Caco-2 (cell line): ENCODE data around the gene MCHR1. TPM values are rescaled to one million over a fixed set of nuclear protein-coding genes. Genes with fewer than 3 reads are reported as not detected.

Experiments used
- BruUV-seq: library from RNA; stranded (reverse); fragments of 400-500 nt; replicated peaks from 2 replicates; lab custom pipeline; 2021; lab: Mats Ljungman, UMichigan
- CTCF ChIA-PET: fragments of 300-600 bp; sonication (Branson Sonifier 250); formaldehyde crosslinking; loops from one replicate; lab custom pipeline; 2022; ENCODE audit warnings: antibody characterized with exemption; lab: Charles Lee
- POLR2A ChIA-PET: fragments of 300-600 bp; sonication (Branson Sonifier 250); formaldehyde crosslinking; loops from one replicate; lab custom pipeline; 2022; ENCODE audit warnings: antibody characterized with exemption; lab: Charles Lee
- DNase-seq, 2 experiments: peaks; one replicate each; pipeline versions ENCODE4 v3.0.0 to v3.0.0-alpha.2; 2020 to 2022
- H3K27me3 ChIP-seq: replicated peaks from 2 replicates; pipeline ENCODE4 v1.6.0; 2011; ENCODE audit warnings: low read length; ENCODE audit not compliant: control insufficient read depth, insufficient read depth
- H3K36me3 ChIP-seq: 2 replicates; pipeline ENCODE4 v1.5.1; 2011; ENCODE audit warnings: low read length; ENCODE audit not compliant: control insufficient read depth, insufficient read depth
- H3K4me1 ChIP-seq: fragments of 250-450 bp; sonication (Bioruptor Pico); 2 replicates; pipeline ENCODE4 v1.5.1; 2020; ENCODE audit warnings: mild to moderate bottlenecking
- H3K4me3 ChIP-seq: 2 replicates; pipeline ENCODE4 v1.5.1; 2011; ENCODE audit warnings: low read depth, mild to moderate bottlenecking, control low read depth, low read length
- H3K9me3 ChIP-seq: fragments of 250-450 bp; sonication (Bioruptor Pico); 2 replicates; pipeline ENCODE4 v1.5.1; 2020; ENCODE audit warnings: mild to moderate bottlenecking, moderate library complexity
- H3K27ac Mint-ChIP-seq: one replicate; pipeline ENCODE4 v1.8.0; 2022; ENCODE audit warnings: mixed read lengths; ENCODE audit not compliant: unreplicated experiment
- H3K27me3 Mint-ChIP-seq: one replicate; pipeline ENCODE4 v1.8.0; 2022; ENCODE audit warnings: mixed read lengths; ENCODE audit not compliant: insufficient read depth, unreplicated experiment
- H3K36me3 Mint-ChIP-seq: one replicate; pipeline ENCODE4 v1.8.0; 2022; ENCODE audit warnings: mild to moderate bottlenecking, mixed read lengths; ENCODE audit not compliant: insufficient read depth, unreplicated experiment
- H3K4me1 Mint-ChIP-seq: one replicate; pipeline ENCODE4 v1.8.0; 2022; ENCODE audit warnings: low read depth, mixed read lengths; ENCODE audit not compliant: unreplicated experiment
- H3K4me3 Mint-ChIP-seq: one replicate; pipeline ENCODE4 v1.8.0; 2022; ENCODE audit warnings: mild to moderate bottlenecking, moderate library complexity, mixed read lengths; ENCODE audit not compliant: unreplicated experiment
- H3K9me3 Mint-ChIP-seq: one replicate; pipeline ENCODE4 v1.8.0; 2022; ENCODE audit warnings: mixed read lengths; ENCODE audit not compliant: unreplicated experiment
- CTCF ChIP-seq, 2 experiments: fragments of 200-600 bp in 1 of 2; IDR thresholded peaks; 1 replicate in 1 of 2; 2 replicates in 1 of 2; pipeline versions ENCODE4 v1.5.1 to v1.8.0; 2011 to 2022; ENCODE audit warnings: antibody characterized with exemption in 1 of 2, control low read depth in 1 of 2, inconsistent platforms in 1 of 2, low read depth in 1 of 2, low read length in 1 of 2, mild to moderate bottlenecking in 1 of 2, moderate library complexity in 1 of 2; ENCODE audit not compliant: insufficient read depth in 1 of 2, severe bottlenecking in 1 of 2, unreplicated experiment in 1 of 2
- intact Hi-C: fragments of 100-400 bp; cut with micrococcal nuclease; formaldehyde crosslinking; loops from one replicate; pipeline ENCODE4 v1.10.0; 2022; ENCODE audit not compliant: unreplicated experiment
- total RNA-seq: library from RNA; stranded (reverse); gene quantifications from 2 replicates; pipeline ENCODE4 v1.2.3, GENCODE V29; 2022

Gene MCHR1
- total RNA-seq, 1 experiment from 2014 or later: not detected

GRCh38 chr22:40726514-40726913 lies 47.2 kb downstream of the MCHR1 start:
- no peak overlapping the region for H3K4me3 Mint-ChIP-seq
- Histone ChIP-seq H3K4me1 (peaks cover 13% of the 10 kb centered on the region), H3K36me3 (no peaks in the 10 kb centered on the region), H3K4me3 (no peak overlapping the region), H3K9me3 (no peaks in the 10 kb centered on the region), H3K27me3 (no peaks in the 10 kb centered on the region)
- peaks cover 20% of the 10 kb centered on the region for H3K4me1 Mint-ChIP-seq
- POLR2A ChIA-PET: no interaction called here
- intact Hi-C loops: no loop called here
- CTCF ChIA-PET: no interaction called here
- TF ChIP-seq CTCF (IDR thresholded peaks at IDR 0.05; ENCODE audit: insufficient read depth in 1 of 2, low read depth in 1 of 2, low read length in 1 of 2, severe bottlenecking in 1 of 2, unreplicated experiment in 1 of 2): no peak
- BruUV-seq: no TSS peak
- H3K27ac Mint-ChIP-seq: no peak overlapping the region
- no peaks in the 10 kb centered on the region for H3K27me3 Mint-ChIP-seq
- peaks cover 6% of the 10 kb centered on the region for H3K36me3 Mint-ChIP-seq
- H3K9me3 Mint-ChIP-seq: no peaks in the 10 kb centered on the region
- DNase-seq: no peak

GRCh38 chr22:40727070-40727963 lies 48.0 kb downstream of the MCHR1 start:
- CTCF ChIA-PET: no interaction called here
- H3K4me1 ChIP-seq: peaks cover 18% of the 10 kb centered on the region
- H3K4me3 Mint-ChIP-seq: no peak overlapping the region
- TF ChIP-seq CTCF (IDR thresholded peaks at IDR 0.05; ENCODE audit: insufficient read depth in 1 of 2, low read depth in 1 of 2, low read length in 1 of 2, severe bottlenecking in 1 of 2, unreplicated experiment in 1 of 2): no peak
- POLR2A ChIA-PET: no interaction called here
- no peaks in the 10 kb centered on the region for H3K27me3 Mint-ChIP-seq
- H3K4me3 ChIP-seq: no peak overlapping the region
- H3K9me3 Mint-ChIP-seq: no peaks in the 10 kb centered on the region
- H3K9me3 ChIP-seq: no peaks in the 10 kb centered on the region
- H3K27ac Mint-ChIP-seq: no peak overlapping the region
- peaks cover 6% of the 10 kb centered on the region for H3K36me3 Mint-ChIP-seq
- no TSS peak for BruUV-seq
- no peaks in the 10 kb centered on the region for H3K36me3 ChIP-seq
- intact Hi-C loops: no loop called here
- H3K27me3 ChIP-seq: no peaks in the 10 kb centered on the region
- peaks cover 20% of the 10 kb centered on the region for H3K4me1 Mint-ChIP-seq
- no peak for DNase-seq

- intact Hi-C loops: no loop called here
- CTCF ChIA-PET: interaction anchor here (0.7 to 1.0 kb wide), 2 partner anchors 13 to 14 kb away, joined by 4 read pairs; no protein-coding TSS in a partner anchor
- peak overlapping the region; percentile 11 for H3K27ac Mint-ChIP-seq
Observed at GRCh38 chr22:40727964-40728615, 48.8 kb downstream of the MCHR1 start.

More at GRCh38 chr22:40727964-40728615, 48.8 kb downstream of the MCHR1 start:
- H3K36me3 Mint-ChIP-seq: peaks cover 6% of the 10 kb centered on the region
- peaks cover 26% of the 10 kb centered on the region for H3K4me1 Mint-ChIP-seq
- peak overlapping the region; percentile 1 for H3K4me3 Mint-ChIP-seq
- no peak for TF ChIP-seq CTCF (IDR thresholded peaks at IDR 0.05; ENCODE audit: insufficient read depth in 1 of 2, low read depth in 1 of 2, low read length in 1 of 2, severe bottlenecking in 1 of 2, unreplicated experiment in 1 of 2)
- BruUV-seq: no TSS peak
- H3K27me3 Mint-ChIP-seq: no peaks in the 10 kb centered on the region
- H3K4me3 ChIP-seq: no peak overlapping the region
- no peaks in the 10 kb centered on the region for H3K27me3 ChIP-seq
- POLR2A ChIA-PET: no interaction called here
- no peaks in the 10 kb centered on the region for H3K9me3 Mint-ChIP-seq
- peaks cover 20% of the 10 kb centered on the region for H3K4me1 ChIP-seq
- H3K36me3 ChIP-seq: no peaks in the 10 kb centered on the region
- no peaks in the 10 kb centered on the region for H3K9me3 ChIP-seq
- no peak for DNase-seq
